ENCODE data around the gene MAGOHB.
"Not testable (repeated sequence)": the region's sequence is repeated elsewhere in the genome, so short reads cannot be mapped to it uniquely, and the experiment has no call there.

Gene MAGOHB

GRCh38 chr12:10613349-10614055 is at the start of gene MAGOHB:
Gene MAGOHB (minus strand): TSS chr12:10613609. CDS start chr12:10613532, 77 bp downstream.
- peak; percentile 98 for DNase-seq

- DNase-seq: no peak
Measured at GRCh38 chr12:10661338-10661737, 47.9 kb upstream of the MAGOHB start.

- no peak for DNase-seq
Measured at GRCh38 chr12:10654003-10654402, 40.6 kb upstream of the MAGOHB start.

GRCh38 chr12:10652192-10652591 is 38.8 kb upstream of the MAGOHB start:
- no peak for DNase-seq

DNA sequence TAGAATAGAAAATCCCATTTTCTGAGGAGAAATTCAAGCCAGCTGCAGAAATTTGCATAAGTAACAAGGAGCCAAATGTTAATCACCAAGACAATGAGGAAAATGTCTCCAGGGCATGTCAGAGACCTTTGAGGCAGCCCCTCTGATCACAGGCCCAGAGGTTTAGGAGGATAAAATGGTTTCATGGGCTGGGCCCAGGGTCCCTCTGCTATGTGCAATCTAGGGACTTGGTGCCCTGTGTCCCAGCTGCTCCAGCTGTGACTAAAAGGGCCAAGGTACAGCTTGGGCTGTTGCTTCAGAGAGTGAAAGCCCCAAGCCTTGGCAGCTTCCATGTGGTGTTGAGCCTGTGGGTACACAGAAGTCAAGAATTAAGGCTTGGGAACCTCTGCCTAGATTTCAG is 33.2 kb upstream of the MAGOHB start:
- DNase-seq: not testable (repeated sequence)

- no peak for DNase-seq
Measured at GRCh38 chr12:10645910-10646309, 32.5 kb upstream of the MAGOHB start.

GRCh38 chr12:10641735-10642500 is 28.5 kb upstream of the MAGOHB start:
- DNase-seq: no peak

DNA sequence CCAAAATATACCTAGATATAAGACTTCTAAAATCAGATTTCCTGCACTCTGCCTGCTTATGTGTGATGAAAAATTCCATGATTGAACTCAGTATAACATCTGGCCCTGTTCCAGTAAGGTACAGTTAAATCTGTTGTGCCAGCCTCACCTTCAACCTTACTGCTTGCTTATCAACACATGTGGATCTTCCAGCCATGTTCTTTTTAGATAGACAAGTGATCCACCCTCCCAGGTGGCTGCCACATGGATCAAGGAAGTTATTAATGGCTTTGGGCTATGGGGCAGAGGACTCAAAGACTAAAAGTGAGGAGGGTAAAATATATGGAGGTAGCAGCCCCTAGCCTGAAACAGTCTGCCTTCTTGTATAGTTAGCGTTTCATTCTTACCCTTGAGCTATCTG is 25.3 kb upstream of the MAGOHB start:
- DNase-seq: no peak

DNA sequence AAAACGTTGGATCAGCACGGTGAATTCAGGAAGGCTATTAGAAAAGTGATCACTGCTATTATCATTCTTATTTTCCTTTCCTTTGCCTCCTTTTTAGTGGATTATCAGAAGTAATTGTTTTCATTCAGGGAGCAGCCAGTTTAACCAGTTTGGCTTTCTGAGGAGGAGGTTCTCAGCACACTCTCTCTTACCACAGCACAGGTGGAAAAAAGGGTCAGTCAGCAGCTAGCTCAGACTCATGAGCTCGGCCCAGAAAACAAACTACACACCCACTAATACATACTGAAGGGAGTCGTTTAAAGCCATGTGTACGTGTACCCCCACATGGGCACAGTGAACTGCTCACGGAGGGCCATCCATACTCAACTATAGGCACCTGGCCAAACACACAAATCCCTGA is 23.2 kb upstream of the MAGOHB start:
- no peak for DNase-seq

GRCh38 chr12:10636124-10636523 is 22.7 kb upstream of the MAGOHB start:
- DNase-seq: no peak

- no peak for DNase-seq
Measured at GRCh38 chr12:10635306-10635705, 21.9 kb upstream of the MAGOHB start.

GRCh38 chr12:10634427-10634826 is 21.0 kb upstream of the MAGOHB start:
- DNase-seq: no peak

- DNase-seq: no peak
Measured at GRCh38 chr12:10633541-10633940, 20.1 kb upstream of the MAGOHB start.

DNA sequence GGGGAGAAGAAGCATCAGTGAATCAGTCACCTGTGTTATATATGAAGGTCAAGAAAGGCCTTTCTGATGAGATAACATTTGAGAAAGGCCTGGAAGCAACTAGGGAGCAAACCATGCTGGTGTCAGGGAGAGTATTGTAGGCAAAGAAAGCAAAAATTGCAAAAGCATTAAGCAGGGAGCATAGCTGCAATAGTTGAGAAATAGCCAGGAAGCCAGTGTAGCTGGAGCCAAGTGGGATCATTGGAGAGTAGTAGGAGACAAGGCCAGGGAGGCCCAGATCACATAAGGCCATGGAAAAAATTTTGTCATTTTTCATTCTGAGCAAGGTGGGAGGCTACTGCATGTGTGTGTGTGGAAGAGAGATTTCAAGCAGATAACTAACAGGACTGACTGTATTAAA is 18.8 kb upstream of the MAGOHB start:
- no peak for DNase-seq

DNA sequence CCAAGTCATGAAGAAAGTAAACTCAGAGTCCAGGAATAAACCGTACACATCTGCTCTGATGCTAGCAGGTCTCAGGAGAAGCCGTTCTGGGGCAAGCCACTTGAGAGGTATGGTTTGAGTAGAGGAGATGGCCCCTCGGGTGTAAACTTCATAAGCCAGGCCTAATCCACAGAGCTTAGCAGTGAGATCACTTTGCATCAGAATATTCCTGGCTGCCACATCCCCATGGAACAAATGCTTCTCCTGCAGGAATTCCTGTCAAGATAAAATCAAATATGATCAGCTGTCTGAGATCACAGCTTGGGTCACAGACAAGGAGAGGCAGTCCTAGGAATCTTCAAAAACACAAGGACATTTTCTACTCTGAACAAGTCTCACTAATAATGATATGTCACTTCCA is 11.2 kb upstream of the MAGOHB start:
- no peak for DNase-seq

DNA sequence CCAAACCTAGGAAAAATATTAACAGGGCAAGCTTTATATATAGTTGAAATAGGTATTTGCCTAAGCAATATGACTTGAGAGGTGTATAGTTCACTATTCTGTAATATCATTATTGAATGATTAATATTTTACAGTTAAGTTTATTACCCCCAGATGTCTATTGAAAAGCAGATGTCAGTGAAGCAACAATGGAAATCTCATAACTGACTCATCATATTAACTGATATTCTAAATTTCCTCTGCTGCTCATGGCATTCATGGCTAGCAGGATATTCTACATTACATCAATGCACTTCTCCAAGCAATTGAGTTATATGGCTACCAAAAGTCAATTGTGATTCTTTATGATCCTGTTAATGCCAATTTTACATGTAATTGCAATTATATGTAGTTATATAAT is 9.7 kb upstream of the MAGOHB start:
- DNase-seq: no peak

DNA sequence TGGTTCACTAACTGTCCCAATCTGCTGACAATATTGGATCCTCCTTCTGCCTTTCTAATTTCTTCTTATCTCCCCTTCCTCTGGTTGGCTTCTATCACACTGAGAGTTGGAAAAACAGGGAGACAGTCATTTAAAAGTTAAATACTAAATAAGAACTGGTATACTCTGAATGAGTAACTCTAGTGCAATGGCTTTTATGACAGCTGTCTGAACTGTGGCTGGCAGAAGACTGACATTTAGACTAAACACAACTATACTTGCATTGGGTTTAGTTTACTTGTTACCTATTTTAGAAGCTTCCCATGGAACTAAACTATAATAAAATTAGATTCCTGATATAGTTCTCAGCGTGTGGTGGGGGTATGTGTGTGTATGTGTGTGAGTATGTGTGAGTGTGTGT is 7.9 kb upstream of the MAGOHB start:
- DNase-seq: no peak

- DNase-seq: no peak
Measured at GRCh38 chr12:10620078-10620779, 6.8 kb upstream of the MAGOHB start.

- no peak for DNase-seq
Measured at GRCh38 chr12:10618338-10618987, 5.1 kb upstream of the MAGOHB start.

DNA sequence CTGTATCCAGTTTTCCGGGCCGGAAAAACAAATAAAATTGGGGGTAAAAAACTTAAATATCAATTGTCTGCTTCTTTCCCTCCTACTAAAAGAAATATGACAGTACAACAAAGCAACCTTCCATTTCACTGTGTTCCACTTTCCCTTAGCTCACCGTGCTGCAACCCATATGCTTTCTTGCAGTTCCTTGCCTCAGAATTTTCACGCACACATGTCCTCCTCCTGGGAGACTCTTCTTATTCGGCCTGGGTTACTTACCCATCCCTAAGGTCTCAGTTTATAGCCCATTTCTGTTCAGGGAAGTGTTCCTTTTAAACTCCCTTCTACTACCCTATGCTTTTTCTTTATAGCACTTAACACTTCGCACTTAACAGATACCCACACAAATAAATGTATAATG is 4.5 kb upstream of the MAGOHB start:
- no peak for DNase-seq

GRCh38 chr12:10615532-10615931 is 2.1 kb upstream of the MAGOHB start:
- DNase-seq: no peak

DNA sequence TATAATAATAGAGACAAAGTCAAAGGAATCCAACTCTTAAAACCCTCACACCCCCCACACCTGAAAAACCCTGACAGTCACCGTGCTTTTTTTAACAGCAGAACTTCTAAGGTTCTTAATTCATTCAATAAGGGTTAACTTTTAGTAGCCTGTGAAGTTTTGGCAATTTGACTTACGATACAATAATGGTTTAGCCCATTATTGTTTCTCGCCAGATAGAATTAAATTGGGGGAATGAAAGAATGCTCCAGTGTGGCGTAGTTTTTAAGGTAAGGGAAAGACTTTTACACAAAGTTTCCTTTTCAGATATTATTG is 604 bp upstream of the MAGOHB start:
- no peak for DNase-seq

DNA sequence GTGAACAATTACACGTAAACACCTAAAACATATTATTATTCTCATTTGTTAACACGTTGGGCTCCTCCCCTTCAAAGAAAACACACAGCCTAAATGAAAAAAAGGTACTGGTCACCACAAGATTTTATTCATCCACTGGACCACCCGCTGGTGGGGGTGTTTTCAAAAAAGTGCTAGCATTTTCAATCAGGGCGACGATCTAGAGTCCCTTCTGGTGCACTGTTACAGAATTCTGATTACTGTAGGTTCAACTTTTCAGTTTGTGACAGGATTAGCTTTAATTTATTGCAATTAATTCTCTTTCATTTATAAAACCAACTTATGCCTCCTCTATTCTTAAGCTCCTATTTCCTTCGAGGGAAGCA is 443 bp downstream of the MAGOHB start:
- no peak for DNase-seq

GRCh38 chr12:10612110-10612509 is 1.3 kb downstream of the MAGOHB start:
- DNase-seq: no peak

Data from activated CD4-positive, alpha-beta T cell treated with anti-CD3 and anti-CD28 coated beads for 1 hour (primary cell).